EH (cell line): Measurements from ENCODE around the gene GRAMD2A.

Experiments
- DNase-seq: peaks from one replicate; pipeline ENCODE4 v3.0.0-alpha.2; 2015; ENCODE audit warnings: low read depth

The GRAMD2A gene

GRCh38 chr15:72197460-72198355 is at the start of gene GRAMD2A:
TSS of gene GRAMD2A (minus strand) at chr15:72197787.
- DNase-seq, result peak; percentile 53

DNA sequence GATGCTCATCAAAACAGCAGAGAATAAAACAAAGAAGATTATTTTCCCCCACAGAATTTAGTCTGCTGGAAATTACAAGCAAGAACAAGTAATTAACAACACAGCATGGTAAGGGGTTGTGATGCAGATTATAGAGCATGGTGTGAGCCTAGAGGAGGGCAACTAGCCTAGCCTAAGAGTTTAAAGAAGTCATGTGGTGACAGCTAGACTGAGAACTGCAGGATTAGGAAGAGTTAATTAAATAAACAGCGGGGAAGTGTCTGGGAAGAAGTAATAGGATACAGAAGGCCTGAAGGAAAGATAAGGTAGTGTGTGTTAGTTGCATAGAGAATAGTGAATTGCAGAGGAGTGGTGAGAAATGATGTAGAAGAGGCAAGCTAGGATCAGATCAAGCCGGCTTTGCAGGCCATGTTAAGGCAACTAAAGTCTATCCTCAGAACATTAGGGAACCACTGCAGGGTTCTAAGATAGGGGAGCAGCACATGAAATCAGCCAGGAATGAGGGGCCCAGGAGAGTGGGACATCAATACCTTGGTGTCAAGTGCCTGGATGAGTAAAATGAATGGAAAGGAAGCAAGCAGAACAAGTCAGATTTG is 45.3 kb upstream of the GRAMD2A start:
- DNase-seq, result no peak

GRCh38 chr15:72239652-72240051 is 42.1 kb upstream of the GRAMD2A start:
- no peak for DNase-seq

DNA sequence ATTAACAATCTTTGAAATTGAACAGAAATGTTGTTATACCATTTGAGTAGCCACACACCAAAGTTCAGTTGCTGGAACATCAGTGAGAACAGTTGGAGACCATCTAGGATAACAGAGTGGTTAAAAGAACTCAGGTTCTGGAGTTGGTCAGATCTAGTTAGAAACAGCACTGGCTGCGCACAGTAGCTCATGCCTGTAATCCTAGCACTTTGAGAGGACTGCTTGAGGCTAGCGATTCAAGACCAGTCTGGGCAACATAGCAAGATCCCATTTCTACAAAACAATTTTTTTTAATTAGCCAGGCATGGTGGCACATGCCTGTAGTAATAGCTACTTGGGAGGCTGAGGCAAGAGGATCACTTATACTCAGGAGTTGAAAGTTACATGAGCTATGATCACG is 41.0 kb upstream of the GRAMD2A start:
- DNase-seq, result no peak

DNA sequence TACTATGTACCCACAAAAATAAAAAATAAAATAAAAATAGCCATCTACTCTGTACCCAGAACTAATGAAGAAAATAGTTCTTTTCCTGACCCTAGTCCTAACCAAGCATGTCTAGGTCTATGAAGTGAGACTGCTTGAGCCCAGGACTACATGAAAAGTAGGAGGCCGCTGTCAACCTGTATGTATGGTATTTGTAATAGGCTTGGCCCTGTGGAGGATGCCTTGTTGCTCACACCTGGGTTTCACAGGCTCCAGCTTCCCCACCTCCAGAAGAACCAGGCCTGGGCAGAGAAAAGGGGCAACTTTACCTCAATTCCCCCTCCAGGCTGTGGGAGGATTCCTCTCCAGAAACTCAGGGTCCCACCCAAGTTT is 40.3 kb upstream of the GRAMD2A start:
- DNase-seq, result no peak

GRCh38 chr15:72237029-72237852 is 39.7 kb upstream of the GRAMD2A start:
- DNase-seq, result peak; percentile 99

- DNase-seq, result no peak
Measured at GRCh38 chr15:72236381-72237003, 38.9 kb upstream of the GRAMD2A start.

- DNase-seq, result no peak
Measured at GRCh38 chr15:72235298-72235697, 37.7 kb upstream of the GRAMD2A start.

GRCh38 chr15:72233769-72234168 is 36.2 kb upstream of the GRAMD2A start:
- DNase-seq, result no peak

GRCh38 chr15:72231833-72232478 is 34.4 kb upstream of the GRAMD2A start:
- DNase-seq, result peak; percentile 83

DNA sequence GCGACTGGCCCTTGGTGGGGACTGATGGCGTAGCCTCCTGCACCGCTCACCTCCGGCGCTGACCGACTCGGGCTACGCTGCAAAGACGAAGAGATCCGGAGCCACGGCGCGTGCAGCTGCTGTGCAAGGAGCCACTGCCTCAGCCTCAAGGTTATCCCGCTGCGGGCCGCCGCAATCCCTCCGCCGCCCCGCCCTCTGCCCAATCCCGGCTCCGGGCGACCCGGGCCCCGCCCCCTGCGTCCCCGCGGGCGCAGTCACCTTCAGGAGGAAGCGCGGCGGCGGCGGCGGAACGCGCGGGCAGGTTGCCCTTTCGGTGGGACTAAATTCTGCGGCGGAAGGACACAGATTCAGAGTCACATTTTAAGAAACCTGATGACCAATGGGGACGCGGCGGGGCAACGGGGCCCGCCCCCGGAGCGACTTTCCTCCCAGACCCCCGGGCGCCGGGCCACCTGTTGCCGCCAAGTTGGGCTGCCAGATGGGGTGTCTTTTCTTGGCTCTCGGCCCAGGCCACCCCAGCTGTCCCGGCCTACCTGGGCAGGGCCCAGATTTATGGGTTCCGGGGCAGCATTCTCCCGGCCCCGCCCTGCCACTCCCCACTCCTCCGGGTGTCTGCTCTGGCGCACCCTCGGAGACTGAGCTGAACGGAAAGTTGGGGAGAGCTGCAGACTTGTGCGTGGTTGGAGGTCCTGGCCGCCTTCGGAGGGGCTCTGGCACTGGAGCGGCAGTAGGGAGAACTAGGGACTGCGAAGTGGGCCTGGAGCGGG is 33.7 kb upstream of the GRAMD2A start, which contains the start of gene PKM:
PKM (minus strand) TSS at position 125 of the 767 bp plus-strand sequence. CDS start 12,093 bp downstream, outside the sequence.
- DNase-seq, result peak; percentile 96

DNA sequence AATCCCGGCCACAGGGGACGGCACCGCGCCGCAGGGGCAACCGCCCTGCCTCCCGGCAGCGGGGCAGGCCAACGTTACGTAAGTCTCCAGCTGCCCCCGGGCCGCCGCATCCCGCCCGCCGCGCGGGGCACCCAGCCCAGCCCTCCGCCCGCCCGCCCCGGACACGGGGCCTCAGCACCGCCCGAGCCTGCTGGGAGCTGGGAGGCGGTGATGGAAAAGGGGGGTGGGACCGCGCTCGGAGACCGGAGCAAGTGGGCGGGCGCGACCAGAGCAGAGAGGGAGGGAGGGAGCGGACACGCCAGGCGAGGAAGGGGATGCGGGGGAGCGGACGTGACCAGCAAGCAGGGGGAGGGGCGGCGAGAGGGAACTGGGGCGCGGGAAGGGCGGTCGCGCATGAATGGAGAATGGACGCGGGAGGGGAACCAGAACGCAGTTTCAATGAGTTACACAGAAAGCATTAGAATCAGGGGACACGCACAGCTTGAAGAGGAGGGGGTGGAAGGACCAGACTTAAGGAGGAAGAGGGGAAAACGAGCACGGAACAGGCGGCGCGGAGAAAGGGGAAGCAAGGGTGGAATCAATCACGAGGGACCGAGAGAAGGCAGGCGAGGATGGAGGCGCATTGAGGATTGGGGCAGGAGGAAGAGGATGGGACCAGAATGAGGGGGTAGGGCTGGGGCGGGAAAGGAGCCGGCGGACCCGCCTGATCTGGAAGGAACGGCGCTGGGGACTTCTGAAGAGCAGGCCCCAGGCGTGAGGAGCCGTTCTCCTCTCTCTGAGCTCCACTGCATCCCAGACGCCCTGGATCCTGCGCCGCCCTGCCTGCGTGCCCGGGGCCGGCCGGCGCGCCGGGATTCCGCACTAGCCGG is 32.8 kb upstream of the GRAMD2A start:
- peak; percentile 95 for DNase-seq

GRCh38 chr15:72229947-72230196 is 32.3 kb upstream of the GRAMD2A start:
- DNase-seq, result no peak

DNA sequence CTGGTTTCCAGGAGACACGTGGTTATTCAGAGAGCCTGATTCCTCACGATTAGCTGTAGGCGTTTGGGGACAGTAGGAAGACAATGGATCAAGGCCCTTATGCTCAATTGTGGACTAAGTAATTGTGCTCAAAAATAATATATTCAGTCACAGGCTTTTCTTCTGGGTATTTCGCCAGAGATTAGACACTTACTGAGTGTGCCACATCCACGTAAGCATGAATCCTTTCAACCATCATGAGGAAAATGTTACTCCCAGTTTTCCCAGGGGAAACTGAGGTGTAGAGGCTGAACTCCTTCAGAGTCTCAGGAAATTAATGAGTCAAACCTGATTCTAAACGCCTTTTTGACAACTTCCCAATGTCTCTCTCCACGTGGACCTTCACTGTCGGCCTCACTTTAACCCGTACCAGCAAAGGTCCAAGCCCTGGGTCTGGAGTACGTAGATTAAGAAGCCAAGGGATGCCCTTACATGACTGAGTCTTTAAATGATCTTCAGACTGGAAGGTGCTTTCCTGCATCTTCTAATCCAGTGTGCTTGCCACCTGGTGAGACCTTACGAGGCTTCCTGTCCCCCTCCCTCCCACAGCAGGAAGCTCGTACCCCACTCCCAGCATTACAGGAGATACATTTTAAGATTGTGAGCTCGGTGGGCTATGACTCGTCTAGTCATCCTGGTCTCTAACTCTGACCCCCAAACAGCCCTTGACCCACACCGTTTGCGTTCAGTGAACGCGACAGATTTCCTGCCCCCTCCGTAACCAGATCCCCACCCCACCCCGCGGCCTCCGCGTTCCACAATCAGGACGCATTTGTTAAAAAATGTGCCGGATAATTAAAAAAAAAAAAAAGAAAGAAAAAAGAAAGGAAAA is 31.7 kb upstream of the GRAMD2A start:
- DNase-seq, result peak; percentile 41

- peak; percentile 20 for DNase-seq
Measured at GRCh38 chr15:72227720-72228119, 30.1 kb upstream of the GRAMD2A start.

DNA sequence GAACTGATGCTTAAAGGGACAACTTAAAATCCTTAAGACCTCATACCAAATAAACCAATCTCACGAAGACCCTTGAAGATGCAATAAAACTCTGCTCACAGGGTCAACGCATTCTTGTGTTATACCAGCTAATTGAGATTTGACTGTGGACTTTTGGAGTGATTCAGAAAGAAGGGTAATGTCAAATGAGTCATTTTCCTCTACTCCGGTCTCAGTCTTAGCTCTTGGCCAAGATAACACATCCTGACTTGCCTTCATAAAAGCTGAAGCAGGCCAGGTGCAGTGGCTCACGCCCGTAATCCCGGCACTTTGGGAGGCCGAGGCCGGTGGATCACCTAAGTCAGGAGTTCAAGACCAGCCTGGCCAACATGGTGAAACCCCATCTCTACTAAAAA is 29.6 kb upstream of the GRAMD2A start:
- peak; percentile 91 for DNase-seq

GRCh38 chr15:72223278-72223677 is 25.7 kb upstream of the GRAMD2A start:
- DNase-seq, result no peak

DNA sequence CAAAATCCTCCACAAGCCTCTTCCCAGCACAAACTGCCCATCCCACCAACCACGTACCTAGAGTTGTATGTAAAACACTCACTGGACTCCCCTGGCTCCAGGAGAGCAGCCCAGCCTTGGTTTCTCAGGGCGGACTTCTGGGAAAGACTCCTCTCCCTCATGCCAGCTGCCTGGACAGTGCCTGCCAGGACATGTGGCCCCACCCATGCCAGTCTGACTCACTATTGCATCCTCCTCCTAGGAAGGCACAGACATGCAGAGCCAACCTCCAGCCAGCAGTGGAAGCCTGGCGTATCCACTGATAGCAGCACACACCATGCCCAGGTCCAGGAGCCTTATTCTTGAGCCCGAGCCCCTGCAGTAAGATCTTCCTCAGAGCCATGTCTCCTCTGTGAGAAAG is 24.8 kb upstream of the GRAMD2A start:
- DNase-seq, result peak; percentile 53

- no peak for DNase-seq
Measured at GRCh38 chr15:72220687-72221086, 23.1 kb upstream of the GRAMD2A start.
